SU-DHL-6 (cell line): ENCODE data around the gene MAN2A1.

Experiments used
- H2AFZ ChIP-seq: fragments of 200-600 bp; sonication (generic); 2 replicates; pipeline ENCODE4 v1.6.1; 2014; ENCODE audit warnings: low read depth, mild to moderate bottlenecking, moderate library complexity, mixed read lengths, antibody characterized with exemption, low read length; ENCODE audit not compliant: severe bottlenecking
- H3F3A ChIP-seq: fragments of 200-600 bp; shearing (Covaris generic); 2 replicates; pipeline ENCODE4 v1.6.0; 2016; ENCODE audit warnings: antibody characterized with exemption, mild to moderate bottlenecking; ENCODE audit not compliant: insufficient read depth
- H3K27ac ChIP-seq: fragments of 200-600 bp; sonication (generic); 2 replicates; pipeline ENCODE4 v1.5.1; 2016; ENCODE audit warnings: low read depth, mild to moderate bottlenecking, low read length, moderate library complexity, mixed read lengths
- H3K27me3 ChIP-seq: fragments of 200-600 bp; sonication (generic), shearing (Covaris generic); 2 replicates; pipeline ENCODE4 v1.6.0; 2014; ENCODE audit warnings: mild to moderate bottlenecking, low read length
- H3K36me3 ChIP-seq: fragments of 200-600 bp; sonication (generic); 2 replicates; pipeline ENCODE4 v1.6.1; 2014; ENCODE audit warnings: mild to moderate bottlenecking, low read length, mixed read lengths
- H3K4me2 ChIP-seq: fragments of 300-600, 200-600 bp; shearing (Covaris generic), sonication (generic); 2 replicates; pipeline ENCODE4 v1.6.0; 2014; ENCODE audit warnings: low read length, low read depth, mild to moderate bottlenecking; ENCODE audit not compliant: poor library complexity, severe bottlenecking
- H3K4me3 ChIP-seq: fragments of 200-600 bp; sonication (generic); 2 replicates; pipeline ENCODE4 v1.5.1; 2014; ENCODE audit warnings: antibody characterized with exemption, low read length, mild to moderate bottlenecking, mixed read lengths; ENCODE audit not compliant: insufficient read depth, poor library complexity, severe bottlenecking
- H3K79me2 ChIP-seq: fragments of 200-600 bp; sonication (generic); 2 replicates; pipeline ENCODE4 v1.6.1; 2014; ENCODE audit warnings: mild to moderate bottlenecking, low read length, moderate library complexity; ENCODE audit not compliant: insufficient read depth
- H3K9ac ChIP-seq: fragments of 200-600 bp; sonication (generic); 2 replicates; pipeline ENCODE4 v1.7.0; 2014; ENCODE audit warnings: mild to moderate bottlenecking, low read length
- H3K9me2 ChIP-seq: fragments of 200-600 bp; sonication (generic); replicated peaks from 2 replicates; pipeline ENCODE4 v1.6.1; 2014; ENCODE audit warnings: low read length; ENCODE audit not compliant: insufficient read depth
- H3K9me3 ChIP-seq: fragments of 200-600 bp; sonication (generic); 2 replicates; pipeline ENCODE4 v1.6.1; 2014; ENCODE audit warnings: low read length, mixed read lengths; ENCODE audit not compliant: insufficient read depth
- H4K20me1 ChIP-seq: fragments of 200-600 bp; sonication (generic); 2 replicates; pipeline ENCODE4 v1.6.1; 2014; ENCODE audit warnings: low read depth, mild to moderate bottlenecking, antibody characterized with exemption, low read length, moderate library complexity, mixed read lengths
- CTCF ChIP-seq: fragments of 200-600 bp; sonication (generic); IDR thresholded peaks from one replicate; pipeline ENCODE4 v1.5.1; 2017; ENCODE audit warnings: antibody characterized with exemption, mild to moderate bottlenecking, low read length, moderate library complexity; ENCODE audit not compliant: insufficient read depth, poor library complexity, severe bottlenecking
- EZH2phosphoT487 ChIP-seq: fragments of 200-600 bp; sonication (generic), shearing (Covaris generic); conservative IDR thresholded peaks from 2 replicates; pipeline ENCODE4 v1.6.1; 2018; ENCODE audit warnings: mild to moderate bottlenecking, antibody characterized with exemption, low read length, moderate library complexity, mixed read lengths

Gene MAN2A1

GRCh38 chr5:109725135-109725534 lies 35.4 kb downstream of the MAN2A1 start:
- Histone ChIP-seq H3F3A (no peaks in the 10 kb centered on the region), H3K79me2 (no peaks in the 10 kb centered on the region), H3K27ac (no peak overlapping the region), H3K4me2 (no peak overlapping the region), H4K20me1 (no peaks in the 10 kb centered on the region), H3K9me2 (no peaks in the 10 kb centered on the region), H2AFZ (no peak overlapping the region), H3K27me3 (no peaks in the 10 kb centered on the region), H3K36me3 (peaks cover 2% of the 10 kb centered on the region; the same call in 1 of the 2 replicates), H3K9ac (no peak overlapping the region), H3K9me3 (no peaks in the 10 kb centered on the region), H3K4me3 (no peak overlapping the region)
- TF ChIP-seq EZH2phosphoT487: no peak
- no peak for TF ChIP-seq CTCF

- TF ChIP-seq EZH2phosphoT487 (no peak), CTCF (no peak)
- Histone ChIP-seq H3K4me2 (no peak overlapping the region), H3K4me3 (no peak overlapping the region), H3K9ac (no peak overlapping the region), H3F3A (no peaks in the 10 kb centered on the region), H3K9me3 (no peaks in the 10 kb centered on the region), H2AFZ (no peak overlapping the region), H4K20me1 (no peaks in the 10 kb centered on the region), H3K9me2 (no peaks in the 10 kb centered on the region), H3K27ac (no peak overlapping the region), H3K79me2 (peaks cover 3% of the 10 kb centered on the region; the same call in 1 of the 2 replicates), H3K36me3 (no peaks in the 10 kb centered on the region), H3K27me3 (no peaks in the 10 kb centered on the region)
Observed at GRCh38 chr5:109739741-109740728, 50.3 kb downstream of the MAN2A1 start.

DNA sequence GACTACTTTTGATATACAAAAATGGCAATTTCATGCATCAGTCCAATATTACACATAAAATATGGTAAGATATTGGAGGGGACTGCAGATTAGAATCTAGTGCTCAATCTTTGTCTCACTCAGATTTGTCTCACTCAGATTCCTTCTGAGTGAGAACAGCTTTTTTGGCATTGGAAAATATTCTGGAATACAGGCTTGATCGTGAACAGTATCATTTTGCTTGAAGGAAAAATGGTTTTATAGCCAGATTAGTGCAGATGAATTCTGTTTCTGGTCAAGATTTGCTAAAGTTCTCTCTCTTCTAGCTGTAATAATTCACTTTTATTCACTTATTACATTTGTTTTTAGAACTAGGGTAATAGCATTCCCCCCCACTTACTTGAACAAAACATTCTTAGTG lies 51.2 kb downstream of the MAN2A1 start:
- Histone ChIP-seq H3K36me3 (no peaks in the 10 kb centered on the region), H3K27ac (no peak overlapping the region), H3K4me3 (no peak overlapping the region), H3K79me2 (peaks cover 3% of the 10 kb centered on the region; the same call in 1 of the 2 replicates), H4K20me1 (no peaks in the 10 kb centered on the region), H3K4me2 (no peak overlapping the region), H3K9ac (no peak overlapping the region), H2AFZ (no peak overlapping the region), H3K9me2 (no peaks in the 10 kb centered on the region), H3K9me3 (no peaks in the 10 kb centered on the region), H3K27me3 (no peaks in the 10 kb centered on the region), H3F3A (no peaks in the 10 kb centered on the region)
- TF ChIP-seq EZH2phosphoT487: no peak
- no peak for TF ChIP-seq CTCF
